Central memory CD8-positive, alpha-beta T cell (primary cell): Measurements from ENCODE around the gene CRISPLD2.

ENCODE experiments used
- ATAC-seq: fragments of 150-1000 bp; cut with Tn5 transposase; replicated peaks from 2 replicates; pipeline ENCODE4 v1.10.0; 2022; ENCODE audit warnings: mild to moderate bottlenecking, moderate FRiP score, moderate number of reproducible peaks; ENCODE audit not compliant: poor library complexity, severe bottlenecking; ENCODE audit errors: extremely low read depth
- DNase-seq, 2 donors: peaks; one replicate each; pipeline ENCODE4 v3.0.0; 2021; ENCODE audit warnings: low spot score in 2 of 2
- H3K27ac Mint-ChIP-seq: one replicate; pipeline ENCODE4 v1.8.0; 2022; ENCODE audit warnings: low read depth, mild to moderate bottlenecking, moderate library complexity, mixed read lengths
- H3K27me3 Mint-ChIP-seq: one replicate; pipeline ENCODE4 v1.8.0; 2022; ENCODE audit warnings: mixed read lengths
- H3K36me3 Mint-ChIP-seq: one replicate; pipeline ENCODE4 v1.8.0; 2022; ENCODE audit warnings: mild to moderate bottlenecking, moderate library complexity, mixed read lengths; ENCODE audit not compliant: insufficient read depth
- H3K4me1 Mint-ChIP-seq: one replicate; pipeline ENCODE4 v1.8.0; 2022; ENCODE audit warnings: mixed read lengths
- H3K4me3 Mint-ChIP-seq: one replicate; pipeline ENCODE4 v1.8.0; 2022; ENCODE audit warnings: mild to moderate bottlenecking, moderate library complexity, mixed read lengths
- H3K9me3 Mint-ChIP-seq: one replicate; pipeline ENCODE4 v1.8.0; 2022; ENCODE audit warnings: mixed read lengths

Gene CRISPLD2

DNA sequence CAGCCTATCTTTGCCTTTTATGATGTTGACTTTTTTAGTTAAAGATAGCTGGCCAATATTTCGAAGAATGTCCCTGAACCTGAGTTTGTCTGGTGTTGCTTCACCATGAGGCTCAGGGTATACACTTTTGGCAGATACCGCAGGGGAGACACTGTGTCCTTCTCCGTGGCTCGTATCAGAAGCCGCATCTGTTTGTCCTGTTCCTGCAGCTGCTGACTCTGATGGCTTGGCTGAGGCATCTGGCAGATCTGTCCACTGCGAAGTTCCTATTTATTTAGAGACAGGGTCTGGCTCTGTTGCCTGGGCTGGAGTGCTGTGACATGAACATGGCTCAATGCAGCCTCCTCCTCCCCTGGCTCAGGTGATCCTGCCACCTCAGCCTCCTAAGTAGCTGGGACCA, 93.5 kb downstream of the CRISPLD2 start:
- no peak overlapping the region for H3K4me3 Mint-ChIP-seq
- no peak overlapping the region for H3K27ac Mint-ChIP-seq
- no peak for ATAC-seq
- H3K36me3 Mint-ChIP-seq: no peaks in the 10 kb centered on the region
- DNase-seq: no peak
- H3K9me3 Mint-ChIP-seq: no peaks in the 10 kb centered on the region
- peaks cover 50% of the 10 kb centered on the region for H3K27me3 Mint-ChIP-seq
- H3K4me1 Mint-ChIP-seq: no peaks in the 10 kb centered on the region

GRCh38 chr16:84914273-84914672, 94.5 kb downstream of the CRISPLD2 start:
- Mint-ChIP-seq H3K36me3 (no peaks in the 10 kb centered on the region), H3K27me3 (peaks cover 59% of the 10 kb centered on the region), H3K27ac (no peak overlapping the region), H3K4me3 (no peak overlapping the region), H3K4me1 (no peaks in the 10 kb centered on the region), H3K9me3 (no peaks in the 10 kb centered on the region)
- ATAC-seq (no peak), DNase-seq (no peak)

DNA sequence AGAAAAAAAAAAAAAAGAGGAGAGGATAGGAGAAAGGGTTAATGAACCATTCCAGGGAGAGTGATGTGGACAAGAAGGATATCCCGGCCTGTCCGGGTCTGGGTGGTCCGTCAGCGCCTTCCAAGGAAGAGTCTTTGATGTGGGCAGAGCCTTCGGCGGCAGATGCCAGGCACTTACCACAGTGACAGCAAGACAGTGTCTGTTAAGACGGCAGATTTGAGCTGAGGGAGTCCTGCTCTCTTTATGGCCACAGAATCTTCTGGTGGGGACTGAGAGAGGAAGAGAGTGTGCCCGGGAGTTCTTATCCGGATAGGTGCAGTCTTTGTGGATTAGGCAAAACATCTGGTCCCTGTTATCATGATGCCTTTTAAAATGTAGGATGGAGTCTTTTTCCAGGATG, 96.4 kb downstream of the CRISPLD2 start:
- ATAC-seq: no peak
- Mint-ChIP-seq H3K36me3 (no peaks in the 10 kb centered on the region), H3K4me1 (no peaks in the 10 kb centered on the region), H3K9me3 (no peaks in the 10 kb centered on the region), H3K27me3 (peaks cover 67% of the 10 kb centered on the region), H3K4me3 (no peak overlapping the region), H3K27ac (no peak overlapping the region)
- no peak for DNase-seq

GRCh38 chr16:84916850-84917249, 97.1 kb downstream of the CRISPLD2 start:
- H3K9me3 Mint-ChIP-seq: no peaks in the 10 kb centered on the region
- H3K4me1 Mint-ChIP-seq: no peaks in the 10 kb centered on the region
- no peak overlapping the region for H3K27ac Mint-ChIP-seq
- ATAC-seq (no peak), DNase-seq (no peak)
- H3K4me3 Mint-ChIP-seq: no peak overlapping the region
- no peaks in the 10 kb centered on the region for H3K36me3 Mint-ChIP-seq
- peaks cover 61% of the 10 kb centered on the region for H3K27me3 Mint-ChIP-seq

DNA sequence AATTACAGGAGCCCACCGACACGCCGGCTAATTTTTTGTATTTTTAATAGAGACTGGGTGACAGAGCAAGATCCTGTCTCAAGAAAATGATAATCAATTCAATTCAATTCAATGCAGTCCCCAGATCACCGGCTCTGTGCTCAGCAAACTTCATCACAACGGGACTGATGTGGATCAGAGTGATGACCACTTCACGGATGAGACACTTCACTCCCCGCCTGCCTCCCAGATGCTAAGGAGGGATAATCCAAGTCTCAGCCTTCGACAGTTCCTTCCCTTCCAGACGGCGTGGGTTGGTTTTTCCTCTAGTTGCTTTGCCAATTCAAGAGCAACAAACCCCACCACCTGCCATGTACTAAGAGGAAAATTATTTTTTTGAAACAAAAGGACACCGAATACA, 97.7 kb downstream of the CRISPLD2 start:
- Mint-ChIP-seq H3K27ac (no peak overlapping the region), H3K27me3 (peaks cover 55% of the 10 kb centered on the region), H3K36me3 (no peaks in the 10 kb centered on the region), H3K9me3 (no peaks in the 10 kb centered on the region), H3K4me3 (no peak overlapping the region), H3K4me1 (no peaks in the 10 kb centered on the region)
- ATAC-seq (no peak), DNase-seq (no peak)

DNA sequence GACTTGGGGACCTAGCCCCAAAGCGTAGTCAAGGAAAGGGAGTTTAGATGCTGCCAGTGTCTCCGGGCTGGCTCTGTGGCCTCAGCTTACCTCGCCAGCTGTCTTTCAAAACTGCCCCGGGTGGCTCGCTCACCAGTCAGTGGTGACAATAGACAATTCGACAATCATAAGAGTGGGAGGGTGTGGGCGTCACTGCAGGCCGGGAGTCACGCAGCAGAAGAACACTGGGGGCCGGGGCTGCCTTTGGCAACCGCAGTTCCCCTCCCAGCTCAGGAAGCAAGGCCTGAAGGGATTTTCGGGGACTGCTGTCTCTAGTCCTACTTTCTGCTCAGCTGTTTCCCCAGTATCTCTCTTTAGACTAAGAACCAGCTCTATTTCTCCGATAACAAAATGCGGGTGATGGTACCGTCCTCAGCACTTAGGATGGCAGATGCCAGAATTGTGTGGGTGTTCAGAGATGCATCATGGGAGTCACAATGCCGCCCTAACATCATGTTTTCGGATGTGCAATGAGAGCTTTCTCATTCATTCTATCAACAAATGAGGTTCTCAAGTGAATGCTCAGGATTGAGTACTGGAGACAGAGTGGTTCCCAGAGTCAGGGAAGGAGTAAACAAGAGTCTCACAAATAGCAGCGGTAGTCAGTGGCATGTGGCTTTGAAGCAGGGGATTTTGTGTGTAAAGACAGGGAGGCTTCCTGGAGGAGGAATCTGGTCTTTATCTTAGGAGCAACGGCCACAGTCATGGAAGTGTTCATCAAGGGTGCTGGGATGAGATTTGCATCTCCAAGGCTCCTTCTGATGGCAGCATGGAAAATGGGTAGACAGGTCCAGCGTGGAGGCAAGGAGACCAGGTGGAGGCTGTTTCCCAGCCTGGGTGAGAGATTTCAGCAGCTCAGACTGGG, 98.5 kb downstream of the CRISPLD2 start:
- DNase-seq: no peak

DNA sequence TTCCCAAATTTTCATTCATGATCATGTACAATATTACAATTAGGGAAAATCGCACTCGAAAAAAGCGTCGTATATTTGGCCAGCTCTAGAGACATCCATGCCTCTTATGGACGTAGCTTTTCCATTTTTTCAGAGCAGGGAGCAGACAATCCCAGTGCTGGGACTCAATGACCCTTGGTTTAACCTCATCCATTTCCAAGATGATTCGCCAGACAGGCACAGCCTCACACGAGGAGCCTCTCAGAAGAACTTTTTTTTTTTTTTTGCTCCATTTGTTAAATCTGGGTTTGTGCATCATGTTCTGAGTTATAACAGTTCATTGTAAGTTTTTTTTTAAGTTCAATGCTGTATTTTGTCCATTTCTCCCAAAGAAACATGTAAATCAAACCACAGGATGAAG, 99.5 kb downstream of the CRISPLD2 start:
- H3K27ac Mint-ChIP-seq: no peak overlapping the region
- H3K9me3 Mint-ChIP-seq: no peaks in the 10 kb centered on the region
- ATAC-seq (no peak), DNase-seq (no peak)
- peaks cover 43% of the 10 kb centered on the region for H3K27me3 Mint-ChIP-seq
- H3K4me3 Mint-ChIP-seq: no peak overlapping the region
- H3K36me3 Mint-ChIP-seq: no peaks in the 10 kb centered on the region
- no peaks in the 10 kb centered on the region for H3K4me1 Mint-ChIP-seq

More for the DNA sequence above, 98.5 kb downstream of the CRISPLD2 start:
- Mint-ChIP-seq H3K4me1 (no peaks in the 10 kb centered on the region), H3K36me3 (no peaks in the 10 kb centered on the region), H3K4me3 (no peak overlapping the region), H3K27me3 (peaks cover 47% of the 10 kb centered on the region), H3K27ac (no peak overlapping the region), H3K9me3 (no peaks in the 10 kb centered on the region)
- ATAC-seq: no peak

- Mint-ChIP-seq H3K36me3 (no peaks in the 10 kb centered on the region), H3K27ac (no peak overlapping the region), H3K4me1 (no peaks in the 10 kb centered on the region), H3K27me3 (peaks cover 48% of the 10 kb centered on the region), H3K4me3 (no peak overlapping the region), H3K9me3 (no peaks in the 10 kb centered on the region)
- ATAC-seq: no peak
- DNase-seq: no peak
These were observed 99.9 kb downstream of the CRISPLD2 start for GRCh38 chr16:84919708-84920107.

DNA sequence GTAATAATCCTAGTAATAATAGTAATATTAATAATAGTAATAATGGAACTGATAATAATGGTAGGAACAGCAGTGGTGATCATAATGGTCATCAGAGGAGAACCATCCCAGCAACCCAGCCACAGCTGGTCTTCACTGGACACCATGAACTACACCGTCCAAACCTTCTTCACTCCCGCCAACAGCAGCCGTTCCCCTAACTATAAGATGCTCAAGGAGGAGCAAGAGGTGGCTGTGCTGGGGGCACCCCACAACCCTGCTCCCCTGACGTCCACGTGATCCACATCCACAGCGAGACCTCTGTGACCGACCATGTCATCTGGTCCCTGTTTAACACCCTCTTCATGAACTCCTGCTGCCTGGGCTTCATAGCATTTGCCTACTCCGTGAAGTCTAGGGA, 100.5 kb downstream of the CRISPLD2 start:
- Mint-ChIP-seq H3K36me3 (no peaks in the 10 kb centered on the region), H3K27ac (no peak overlapping the region)

DNA sequence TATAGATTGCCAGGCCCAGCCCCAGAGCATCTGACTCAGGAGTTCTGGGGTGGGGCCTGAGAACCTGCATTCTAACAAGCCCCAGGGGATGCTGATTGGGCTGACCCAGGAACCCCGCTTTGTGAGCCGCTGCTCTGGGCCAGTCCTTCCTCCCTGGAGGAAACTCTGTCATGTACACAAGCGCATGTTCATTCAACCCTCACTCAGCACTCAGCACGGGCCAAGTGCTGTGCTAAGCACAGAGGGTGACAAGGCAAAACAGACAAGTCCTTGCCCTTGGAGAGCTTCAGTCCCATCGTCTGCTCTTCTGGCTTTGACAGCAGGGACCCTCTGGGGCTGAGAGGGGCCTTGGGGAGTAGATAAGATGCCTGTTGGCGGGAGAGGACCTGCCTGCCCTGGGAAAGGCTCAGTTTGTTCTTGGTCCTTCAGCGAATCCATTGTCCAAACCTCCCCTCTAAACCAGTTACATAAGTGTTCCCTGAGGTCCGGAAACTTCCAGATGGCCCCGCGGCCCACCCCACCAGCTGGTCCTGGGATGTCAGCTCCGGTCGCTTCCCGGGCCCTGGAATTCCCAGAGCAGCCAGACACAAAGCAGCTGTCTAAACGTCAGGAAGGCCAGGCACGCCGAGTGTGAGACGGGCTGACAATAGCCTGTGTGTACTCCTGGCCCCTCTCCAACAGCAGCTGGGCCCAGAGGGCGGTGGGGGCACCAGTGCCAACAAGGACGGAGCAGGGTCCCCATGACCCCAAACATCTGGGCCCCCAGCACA, 102.8 kb downstream of the CRISPLD2 start:
- H3K27ac Mint-ChIP-seq: no peak overlapping the region
- no peak overlapping the region for H3K4me3 Mint-ChIP-seq
- H3K27me3 Mint-ChIP-seq: peaks cover 31% of the 10 kb centered on the region
- H3K4me1 Mint-ChIP-seq: no peaks in the 10 kb centered on the region
- no peak for ATAC-seq
- no peak for DNase-seq
- no peaks in the 10 kb centered on the region for H3K9me3 Mint-ChIP-seq
- H3K36me3 Mint-ChIP-seq: no peaks in the 10 kb centered on the region

More for the DNA sequence above, 100.5 kb downstream of the CRISPLD2 start:
- ATAC-seq (no peak), DNase-seq (no peak)
- H3K9me3 Mint-ChIP-seq: no peaks in the 10 kb centered on the region
- no peak overlapping the region for H3K4me3 Mint-ChIP-seq
- H3K27me3 Mint-ChIP-seq: peaks cover 48% of the 10 kb centered on the region
- H3K4me1 Mint-ChIP-seq: no peaks in the 10 kb centered on the region

- no peak overlapping the region for H3K4me3 Mint-ChIP-seq
- DNase-seq: no peak
- H3K4me1 Mint-ChIP-seq: peaks cover 3% of the 10 kb centered on the region
- H3K9me3 Mint-ChIP-seq: no peaks in the 10 kb centered on the region
- H3K27me3 Mint-ChIP-seq: peaks cover 15% of the 10 kb centered on the region
- H3K36me3 Mint-ChIP-seq: no peaks in the 10 kb centered on the region
- H3K27ac Mint-ChIP-seq: no peak overlapping the region
- ATAC-seq: no peak
These were observed 104.7 kb downstream of the CRISPLD2 start for GRCh38 chr16:84924331-84925091.

GRCh38 chr16:84925092-84925772, 105.4 kb downstream of the CRISPLD2 start:
- no peak overlapping the region for H3K4me3 Mint-ChIP-seq
- peaks cover 5% of the 10 kb centered on the region for H3K4me1 Mint-ChIP-seq
- no peaks in the 10 kb centered on the region for H3K9me3 Mint-ChIP-seq
- DNase-seq (peak; percentile 33 to 51), ATAC-seq (no peak)
- peaks cover 10% of the 10 kb centered on the region for H3K27me3 Mint-ChIP-seq
- no peak overlapping the region for H3K27ac Mint-ChIP-seq
- H3K36me3 Mint-ChIP-seq: peaks cover under 1% of the 10 kb centered on the region
